ENCODE results near the gene TAF7. TPM values are rescaled to one million over a fixed set of nuclear protein-coding genes. Genes with fewer than 3 reads are reported as not detected.
A peak's percentile ranks its signal among the peaks of the same experiment; 100 is the strongest.

Gene TAF7
- total RNA-seq, 4 donors from 2014 or later: 42.2 to 80.0 (median 47.5) TPM

GRCh38 chr5:141359790-141360426 lies 39.3 kb upstream of the TAF7 start, which contains the start of gene PCDHGB2:
TSS of gene PCDHGB2 (plus strand) at chr5:141359994. CDS start at chr5:141360136, 142 bp downstream.
- Histone ChIP-seq H3K27me3 (no peaks in the 10 kb centered on the region), H3K36me3 (no peaks in the 10 kb centered on the region), H3K27ac (no peak within 1 kb of the TSS), H3K4me3 (peak within 1 kb of the TSS; percentile 3 to 35 (median 17)), H3K4me1 (no peaks in the 10 kb centered on the region), H3K9me3 (peaks cover 0 to 76% (median 14%) of the 10 kb centered on the region in 4 donors)
- TF ChIP-seq CTCF (IDR thresholded peaks at IDR 0.05): peak in 4 of 6 experiments; percentile 25 to 48 (median 34)
- no peak for TF ChIP-seq POLR2A (IDR thresholded peaks at IDR 0.05)
- DNase-seq: no peak

GRCh38 chr5:141356950-141357349 lies 36.4 kb upstream of the TAF7 start:
- Histone ChIP-seq H3K27me3 (no peaks in the 10 kb centered on the region), H3K36me3 (no peaks in the 10 kb centered on the region), H3K27ac (no peak overlapping the region), H3K4me3 (no peak overlapping the region), H3K4me1 (no peaks in the 10 kb centered on the region), H3K9me3 (peaks cover 0 to 61% (median 7%) of the 10 kb centered on the region in 4 donors)
- DNase-seq: no peak
- TF ChIP-seq CTCF (IDR thresholded peaks at IDR 0.05) (no peak), POLR2A (IDR thresholded peaks at IDR 0.05) (no peak)

- no peaks in the 10 kb centered on the region for H3K27me3 ChIP-seq
- H3K9me3 ChIP-seq: peaks cover 0 to 61% (median 7%) of the 10 kb centered on the region in 4 donors
- no peaks in the 10 kb centered on the region for H3K36me3 ChIP-seq
- no peak overlapping the region for H3K27ac ChIP-seq
- H3K4me1 ChIP-seq: no peaks in the 10 kb centered on the region
- no peak for TF ChIP-seq POLR2A (IDR thresholded peaks at IDR 0.05)
- no peak for TF ChIP-seq CTCF (IDR thresholded peaks at IDR 0.05)
- no peak for DNase-seq
- H3K4me3 ChIP-seq: no peak overlapping the region
Measured at GRCh38 chr5:141356133-141356532, 35.5 kb upstream of the TAF7 start.

- Histone ChIP-seq H3K9me3 (peaks cover 0 to 58% (median 7%) of the 10 kb centered on the region in 4 donors), H3K27me3 (no peaks in the 10 kb centered on the region), H3K27ac (no peak overlapping the region), H3K36me3 (no peaks in the 10 kb centered on the region), H3K4me3 (no peak overlapping the region), H3K4me1 (no peaks in the 10 kb centered on the region)
- DNase-seq: no peak
- TF ChIP-seq POLR2A (IDR thresholded peaks at IDR 0.05): no peak
- TF ChIP-seq CTCF (IDR thresholded peaks at IDR 0.05): no peak
Measured at GRCh38 chr5:141355641-141356040, 35.1 kb upstream of the TAF7 start.

- H3K36me3 ChIP-seq: no peaks in the 10 kb centered on the region
- H3K27me3 ChIP-seq: no peaks in the 10 kb centered on the region
- DNase-seq: no peak
- H3K4me3 ChIP-seq: peak within 1 kb of the TSS in 2 of 4 donors; percentile 30 to 32
- H3K4me1 ChIP-seq: no peaks in the 10 kb centered on the region
- TF ChIP-seq CTCF (IDR thresholded peaks at IDR 0.05) (peak in 4 of 6 experiments; percentile 3 to 25 (median 8)), POLR2A (IDR thresholded peaks at IDR 0.05) (no peak)
- H3K27ac ChIP-seq: no peak within 1 kb of the TSS
- H3K9me3 ChIP-seq: peaks cover 0 to 53% (median 7%) of the 10 kb centered on the region in 4 donors
Measured at GRCh38 chr5:141354900-141355469, 34.4 kb upstream of the TAF7 start, which contains the start of gene PCDHGA4. TSS of gene PCDHGA4 (plus strand) at chr5:141355021. CDS start at chr5:141355108, 87 bp downstream.
